ENCODE measurements around the gene SLC12A8.

The SLC12A8 gene

DNA sequence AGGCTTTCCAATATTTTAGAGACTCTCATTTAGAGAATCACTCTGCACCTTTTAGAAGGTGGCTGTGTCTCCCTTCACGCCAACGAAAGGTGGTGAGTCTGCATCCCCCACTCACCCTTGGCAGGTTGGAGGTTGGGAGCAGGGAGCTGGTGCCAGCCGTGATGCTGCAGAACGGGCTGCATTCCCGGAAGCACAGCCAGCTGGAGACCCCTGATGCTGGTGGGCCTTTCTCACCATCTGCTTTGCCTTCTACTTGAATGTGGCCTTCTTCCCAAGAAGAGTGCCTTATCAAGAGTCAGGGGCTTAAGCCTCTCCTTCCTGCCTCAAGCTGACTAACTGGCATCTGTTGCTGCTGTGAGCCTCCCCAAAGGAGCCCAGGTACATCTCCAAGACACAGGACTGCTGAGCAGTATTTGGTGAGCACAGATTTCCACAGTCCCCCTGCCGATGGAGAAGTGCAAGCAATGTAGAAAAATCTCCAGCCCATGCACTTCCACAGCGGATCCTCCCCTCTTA lies 139.1 kb downstream of the SLC12A8 start:
- no peak for DNase-seq (ENCODE audit: low spot score)

DNA sequence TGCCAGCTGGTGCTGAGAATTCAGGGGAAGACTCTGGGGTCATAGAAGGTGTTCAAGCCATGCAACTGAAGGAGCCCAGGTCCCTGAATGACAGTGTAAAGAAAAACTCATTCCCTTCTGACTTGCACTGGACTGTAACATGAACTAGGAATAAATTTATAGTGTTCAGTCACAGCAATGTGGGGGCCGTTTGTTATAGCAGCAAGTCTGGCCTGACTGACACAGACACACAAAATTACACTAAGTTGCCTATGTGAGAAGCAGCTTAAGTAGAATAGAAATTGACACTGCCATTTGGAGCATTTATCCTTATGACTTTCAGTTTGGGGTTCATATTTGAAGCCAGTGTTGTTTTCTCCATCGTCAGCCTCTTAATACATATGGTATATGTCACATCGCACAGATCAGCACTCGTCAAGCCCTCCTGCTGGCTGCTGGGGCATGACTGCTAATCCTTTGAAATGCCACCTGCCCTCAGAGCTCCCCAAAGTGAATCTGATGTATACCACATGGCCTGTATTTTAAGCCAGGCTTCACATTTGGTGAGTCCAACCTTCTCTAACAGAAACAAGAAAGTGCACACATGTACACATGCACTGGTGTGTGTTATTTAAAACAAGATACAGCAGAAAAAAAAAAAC lies 139.7 kb downstream of the SLC12A8 start:
- no peak for DNase-seq (ENCODE audit: low spot score)

DNA sequence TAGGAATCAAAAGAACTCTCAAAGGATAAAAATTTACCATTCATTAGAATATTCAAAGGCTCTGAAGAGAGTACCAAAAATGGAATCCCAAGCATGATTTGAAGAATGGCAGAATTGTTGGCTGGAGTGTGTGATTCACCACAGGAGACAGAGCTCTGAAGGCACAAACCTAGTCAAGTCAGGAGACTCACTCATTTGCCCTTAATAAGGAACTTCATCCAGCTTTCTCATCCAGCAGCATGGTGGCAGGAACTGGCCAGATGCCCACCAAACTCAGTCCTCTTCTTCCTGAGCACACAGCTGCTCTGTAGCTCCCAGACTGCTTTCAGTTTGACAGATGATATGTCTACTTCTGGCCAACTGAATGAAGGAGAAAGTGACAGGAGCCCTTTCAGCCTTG lies 140.2 kb downstream of the SLC12A8 start:
- no peak for DNase-seq (ENCODE audit: low spot score)

DNA sequence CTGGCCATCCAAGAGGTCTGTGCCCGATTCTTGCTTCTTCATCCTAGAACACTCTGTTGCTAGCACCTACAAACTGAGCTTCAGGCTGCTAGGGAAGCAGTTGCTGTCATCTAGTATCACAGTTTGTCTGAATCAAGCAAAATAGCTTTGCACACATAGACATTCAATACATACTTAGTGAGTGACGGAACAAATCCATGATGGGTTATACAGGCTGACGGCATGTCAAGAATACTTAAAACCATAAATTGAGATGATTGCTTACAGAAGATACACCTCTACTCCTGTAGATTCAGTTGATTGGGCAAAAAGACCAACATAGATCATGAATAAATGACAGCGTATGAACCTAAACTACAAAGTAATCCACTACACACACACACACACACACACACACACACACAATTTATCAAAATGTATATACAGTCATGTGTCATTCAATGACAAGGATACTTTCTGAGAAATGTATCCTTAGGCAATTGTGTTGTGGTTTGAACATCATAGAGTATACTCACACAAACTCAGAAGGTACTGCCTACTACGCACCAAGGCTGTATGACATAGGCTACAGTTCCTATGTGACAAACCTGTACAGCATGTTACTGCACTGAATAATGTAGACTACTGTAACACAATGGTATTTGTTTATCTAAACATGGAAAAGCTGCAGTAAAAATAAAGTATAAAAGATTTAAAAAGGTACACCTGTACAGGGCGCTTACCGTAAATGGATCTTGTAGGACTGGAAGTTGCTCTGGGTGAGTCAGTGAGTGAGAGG lies 142.4 kb downstream of the SLC12A8 start:
- no peak for DNase-seq (ENCODE audit: low spot score)

DNA sequence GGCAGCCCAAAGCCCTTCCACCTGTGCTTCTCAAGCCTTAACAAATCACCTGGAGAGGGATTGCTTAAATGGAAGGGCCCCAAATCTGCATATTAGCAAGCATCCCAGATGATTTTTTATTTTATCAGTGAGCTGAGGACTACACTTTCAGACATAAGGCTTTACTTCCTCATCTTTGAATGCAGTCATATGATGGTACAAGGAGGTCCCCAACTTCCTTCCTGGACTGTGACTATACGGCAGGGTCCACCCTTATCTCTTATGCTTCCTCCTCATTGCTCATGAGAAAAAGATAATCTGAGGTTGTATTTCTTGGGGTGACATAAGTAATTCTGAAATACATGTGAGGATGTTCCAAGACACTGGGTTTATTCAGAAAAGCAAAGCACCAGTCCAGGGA lies 143.1 kb downstream of the SLC12A8 start:
- DNase-seq (ENCODE audit: low spot score), result no peak

DNA sequence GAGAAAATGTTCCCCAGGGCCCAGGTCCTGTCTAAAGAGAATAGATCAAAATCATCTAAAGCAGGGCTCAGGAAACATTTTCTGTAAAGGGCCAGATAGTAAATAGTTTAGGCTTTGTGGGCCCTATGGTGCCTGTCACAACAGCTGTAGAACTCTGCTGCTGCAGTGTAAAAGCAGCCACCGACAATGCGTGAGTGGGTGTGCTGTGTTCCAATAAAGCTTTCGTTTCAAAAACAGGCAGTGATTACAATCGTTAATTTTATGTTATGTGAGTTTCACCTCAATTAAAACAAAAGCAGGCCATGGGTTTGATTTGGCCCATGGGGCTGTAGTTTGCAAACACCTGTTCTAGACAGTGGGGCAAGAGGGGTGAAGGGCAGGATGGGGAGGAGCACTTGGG lies 144.3 kb downstream of the SLC12A8 start:
- no peak for DNase-seq (ENCODE audit: low spot score)

DNA sequence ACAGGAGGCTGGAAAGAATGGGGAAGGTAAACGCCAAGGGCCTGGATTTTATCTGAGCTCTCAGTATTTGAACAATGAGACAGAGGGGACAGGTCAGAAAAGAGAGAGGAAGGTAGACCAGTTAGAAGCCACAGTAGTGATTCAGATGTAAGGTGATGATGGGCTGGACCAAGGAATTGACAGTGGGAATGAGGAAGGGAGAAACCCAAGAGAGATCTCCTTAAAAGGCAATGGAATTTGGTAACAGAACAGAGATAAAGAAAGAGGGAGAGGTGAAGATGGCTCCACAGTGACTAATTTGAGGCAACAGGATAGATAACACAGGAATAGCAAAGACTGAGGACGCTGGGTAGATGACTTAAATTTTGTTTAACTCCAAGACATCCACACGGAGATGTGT lies 145.3 kb downstream of the SLC12A8 start:
- DNase-seq (ENCODE audit: low spot score), result no peak

DNA sequence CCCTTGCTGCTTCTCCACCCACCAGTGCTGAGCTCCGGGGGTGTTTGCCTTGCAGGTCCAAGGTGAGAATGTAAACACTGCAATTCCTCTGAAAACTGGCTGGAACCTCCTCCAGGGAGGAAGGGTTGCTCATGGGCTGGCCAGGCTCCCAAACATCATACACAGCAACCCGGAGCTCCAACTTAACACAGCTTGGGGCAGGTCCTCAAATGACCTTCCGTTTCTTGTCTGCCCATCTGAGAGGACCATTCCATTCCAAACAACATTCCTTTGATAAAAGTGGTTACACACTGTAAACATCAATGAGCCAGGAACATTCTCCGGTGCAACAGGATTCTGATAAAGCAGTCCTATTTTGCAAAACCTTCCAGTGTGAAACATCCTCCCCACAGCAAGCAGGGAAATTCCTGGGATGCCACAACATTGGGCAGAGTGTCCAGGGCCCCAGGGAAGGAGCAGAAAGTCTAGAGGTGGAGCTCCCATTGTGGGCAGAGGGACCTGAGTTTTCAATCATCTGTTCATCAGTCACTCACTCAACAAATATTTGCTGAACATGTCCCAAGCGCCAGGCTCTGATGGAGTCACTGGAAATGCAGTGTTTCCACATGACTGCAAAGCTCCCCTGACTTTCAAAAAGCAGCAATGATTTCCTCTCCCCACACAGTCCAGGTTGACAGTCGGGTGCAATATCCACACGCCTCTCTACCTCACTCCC lies 149.5 kb downstream of the SLC12A8 start:
- no peak for DNase-seq (ENCODE audit: low spot score)

DNA sequence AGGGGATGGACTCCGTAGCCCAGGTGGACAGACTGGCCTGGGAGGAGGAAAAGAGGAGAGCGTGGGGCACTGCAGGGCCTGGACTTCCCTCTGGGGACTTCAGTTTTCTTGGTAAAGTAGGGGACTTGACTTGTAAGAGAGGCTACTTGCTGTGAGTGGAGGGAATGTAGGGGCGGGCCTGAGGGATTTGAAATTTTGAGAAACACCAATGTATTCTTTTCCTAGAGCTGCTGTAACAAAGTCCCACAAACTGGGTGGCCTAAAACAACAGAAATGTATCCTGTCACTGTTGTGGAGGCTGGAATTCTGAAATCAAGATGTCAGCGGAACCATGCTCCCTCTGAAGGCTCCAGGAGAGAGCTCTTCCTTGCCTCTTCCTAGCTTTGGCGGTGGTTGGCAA lies 150.9 kb downstream of the SLC12A8 start:
- no peak for DNase-seq (ENCODE audit: low spot score)

DNA sequence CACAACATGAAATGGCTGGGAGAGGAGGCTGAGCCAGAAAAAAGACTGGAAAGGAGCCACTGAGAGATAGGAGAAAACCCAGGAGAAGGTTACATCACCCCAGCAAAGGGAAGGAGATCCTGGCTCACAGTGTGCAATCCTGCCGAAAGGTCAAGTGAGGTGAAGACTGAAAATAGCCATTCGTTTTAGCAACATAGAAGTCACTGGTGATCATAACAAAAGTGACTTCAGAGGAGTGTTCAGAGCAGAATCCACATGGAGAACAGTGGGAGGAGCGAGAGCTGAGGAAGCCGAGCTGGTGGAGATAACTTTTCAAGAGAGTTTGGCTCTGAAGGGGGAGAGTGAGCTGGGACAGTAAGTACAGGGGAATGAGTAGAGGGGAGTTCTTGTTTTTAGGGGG lies 151.4 kb downstream of the SLC12A8 start:
- no peak for DNase-seq (ENCODE audit: low spot score)

DNA sequence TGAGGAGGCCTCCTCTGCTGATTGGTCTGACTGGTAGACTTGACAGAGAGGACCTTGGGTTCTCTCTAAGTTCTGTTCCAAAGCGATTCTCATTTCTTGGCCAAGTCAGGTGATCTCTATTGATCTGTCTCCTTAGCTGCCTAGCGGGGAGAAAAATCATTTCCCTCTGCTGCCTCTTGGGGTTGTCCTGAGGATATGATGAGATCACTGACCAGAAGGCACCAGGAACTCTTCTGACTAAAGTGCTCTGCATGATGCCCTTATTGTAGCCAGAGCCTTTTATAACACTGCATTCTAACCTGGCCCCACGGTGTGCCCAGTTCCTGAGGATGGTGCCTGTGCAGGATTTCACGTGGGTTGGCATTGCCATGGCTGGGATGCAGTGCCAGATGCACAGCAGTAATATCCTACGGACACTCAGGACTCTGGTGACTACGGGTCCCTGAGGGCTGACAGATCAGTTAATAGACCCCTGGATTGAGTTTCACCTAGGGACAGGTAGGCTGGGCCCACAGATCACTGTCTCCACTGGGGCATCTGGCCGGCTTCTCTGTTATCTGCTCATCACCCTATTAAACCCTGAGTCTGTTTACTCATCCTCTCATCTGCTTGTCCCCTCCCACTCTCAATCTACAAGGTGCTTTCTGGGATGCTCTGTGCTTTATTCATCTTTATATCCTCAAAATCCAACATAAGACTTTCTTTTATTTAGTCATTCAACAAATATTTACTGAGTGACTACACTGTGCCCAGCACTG lies 152.9 kb downstream of the SLC12A8 start:
- no peak for DNase-seq (ENCODE audit: low spot score)

DNA sequence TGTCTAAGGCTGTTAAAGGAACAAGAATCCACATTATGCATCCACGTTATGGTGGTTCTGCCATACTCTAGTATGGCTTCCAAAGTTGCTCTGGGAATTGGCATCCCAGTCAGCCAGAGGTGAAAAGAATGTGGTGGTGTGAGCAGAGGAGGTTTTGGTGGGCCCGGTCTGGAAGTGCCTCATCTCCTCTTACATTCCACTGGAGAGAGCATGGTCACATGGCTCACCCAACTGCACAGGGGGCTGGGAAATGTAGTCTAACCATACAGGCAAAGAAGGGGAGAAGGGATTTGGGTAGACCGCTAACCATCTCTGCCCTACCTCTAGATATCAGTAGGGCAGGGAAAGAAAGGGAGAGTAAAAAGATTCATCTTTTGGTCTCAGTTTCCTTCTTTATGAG lies 153.6 kb downstream of the SLC12A8 start:
- no peak for DNase-seq (ENCODE audit: low spot score)

DNA sequence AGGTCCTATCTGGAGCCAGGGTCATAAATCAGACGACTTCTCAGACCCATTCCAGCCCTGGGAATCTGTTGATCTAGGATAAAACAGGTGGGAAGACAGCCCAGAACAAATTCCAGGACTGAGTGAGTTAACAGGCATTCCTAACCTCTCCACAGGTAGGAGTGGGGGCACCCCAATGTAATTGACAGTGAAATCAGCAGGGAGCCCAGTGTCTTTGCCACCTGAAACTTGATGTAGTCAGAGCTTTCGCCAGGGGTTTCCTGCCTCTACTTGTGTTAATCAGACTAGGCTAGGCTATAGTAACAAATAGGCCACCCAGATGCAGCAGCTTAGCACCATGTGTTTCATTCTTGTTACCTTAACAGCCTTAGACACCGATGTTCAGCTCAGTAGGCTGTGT lies 154.0 kb downstream of the SLC12A8 start:
- no peak for DNase-seq (ENCODE audit: low spot score)

DNA sequence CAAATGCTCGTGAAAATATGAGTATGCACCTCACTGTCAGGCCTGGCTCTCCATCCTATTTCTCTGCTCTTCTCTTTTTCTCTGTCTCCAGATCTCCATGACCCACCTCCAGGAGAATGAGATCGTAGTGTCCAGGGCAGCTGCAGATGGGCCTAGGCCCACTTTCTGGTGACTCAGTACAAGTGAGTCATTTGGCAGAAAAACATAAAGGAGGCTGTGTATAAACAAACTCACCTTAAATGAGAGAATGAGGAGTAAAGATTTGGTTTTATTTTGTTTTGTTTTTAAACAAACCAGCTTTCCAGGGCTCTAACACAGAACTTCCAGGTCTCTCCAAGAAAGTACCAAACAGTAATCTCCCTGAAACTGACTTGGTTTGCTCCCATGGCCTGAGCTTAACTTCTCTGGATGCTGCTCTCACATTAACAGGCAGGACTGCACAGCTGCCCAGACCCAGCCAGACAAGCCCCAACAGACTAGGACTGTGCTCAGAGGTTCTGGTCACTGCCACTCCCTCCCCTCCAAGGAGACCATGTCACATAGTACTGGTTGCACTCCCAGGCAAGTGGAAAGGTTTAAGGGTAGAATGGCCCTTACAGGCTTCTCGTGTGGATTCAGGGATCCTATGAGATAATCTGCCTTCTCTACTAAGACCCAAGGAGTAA lies 155.2 kb downstream of the SLC12A8 start:
- no peak for DNase-seq (ENCODE audit: low spot score)

DNA sequence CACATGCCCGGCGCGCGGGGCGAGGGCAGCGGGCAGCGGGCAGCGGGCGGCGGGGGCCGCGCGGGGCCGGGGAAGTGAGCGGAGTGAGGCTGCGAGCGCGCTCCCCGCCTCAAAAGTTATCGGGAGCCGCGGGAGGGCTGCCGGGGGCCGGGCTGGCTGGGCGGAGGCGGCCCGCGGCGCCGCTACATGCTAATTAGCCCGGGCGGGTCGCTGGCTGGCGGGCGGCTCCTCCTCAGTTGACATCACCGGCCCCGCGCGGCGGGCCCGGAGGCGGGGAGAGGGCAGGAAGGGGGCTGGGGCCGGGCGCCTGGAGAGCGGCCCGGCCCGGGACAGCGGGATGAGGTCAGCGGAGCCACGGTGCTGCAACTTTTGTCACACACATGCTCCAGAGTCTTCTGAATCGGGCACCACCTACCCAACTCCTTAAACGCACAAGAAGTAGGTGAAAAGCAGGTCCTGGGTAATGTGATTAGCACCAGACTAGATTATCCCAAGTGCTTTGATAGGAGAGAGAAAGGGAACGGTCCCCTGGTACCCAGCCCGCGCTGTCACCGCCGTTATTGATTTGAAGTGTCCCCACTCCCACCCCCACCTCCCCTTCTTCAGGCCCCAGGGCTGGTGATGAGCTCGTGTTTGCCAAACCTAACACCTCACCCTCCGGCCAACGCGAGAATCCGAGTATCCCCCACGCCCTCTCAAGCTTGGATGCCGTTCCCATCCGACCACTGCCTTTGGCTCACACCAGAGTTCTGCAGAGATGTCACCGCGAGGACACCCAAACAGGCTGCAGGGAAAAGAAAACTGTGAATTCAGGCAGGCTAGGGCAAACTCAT lies 156.4 kb downstream of the SLC12A8 start, which contains the start of gene HEG1:
TSS of gene HEG1 (minus strand) at position 85 of the 833 bp plus-strand sequence. CDS start 107 bp downstream, outside the sequence.
- DNase-seq (ENCODE audit: low spot score), result peak; percentile 88

DNA sequence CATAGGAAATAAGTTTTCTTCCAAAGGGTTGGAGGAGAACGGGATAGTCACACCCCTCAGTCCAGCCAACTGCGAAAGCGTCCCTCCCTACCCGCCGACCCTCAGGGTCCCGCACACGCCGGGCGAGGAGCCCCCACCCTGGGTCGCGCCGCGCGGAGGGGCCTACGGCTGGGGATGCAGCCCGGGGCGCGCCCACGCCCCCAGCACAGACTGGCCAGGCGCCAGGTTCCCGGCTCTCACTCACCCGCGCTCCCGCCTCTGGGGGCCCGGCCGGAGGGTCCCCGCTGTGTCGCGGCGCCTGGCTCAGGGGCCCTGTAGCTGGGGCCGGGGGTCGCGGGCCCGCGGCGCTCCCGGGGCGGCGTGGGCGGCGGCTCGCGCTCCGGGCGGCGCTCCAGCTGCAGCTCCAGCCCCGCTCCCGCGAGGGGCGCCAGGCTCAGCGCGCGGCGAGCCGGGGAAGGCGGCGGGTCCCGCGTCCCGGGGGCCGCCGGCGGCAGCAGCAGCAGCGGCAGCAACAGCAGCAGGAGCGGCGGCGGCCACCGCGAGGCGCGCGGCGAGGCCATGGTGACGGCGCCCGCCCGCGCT lies 157.1 kb downstream of the SLC12A8 start:
- DNase-seq (ENCODE audit: low spot score), result peak; percentile 86

DNA sequence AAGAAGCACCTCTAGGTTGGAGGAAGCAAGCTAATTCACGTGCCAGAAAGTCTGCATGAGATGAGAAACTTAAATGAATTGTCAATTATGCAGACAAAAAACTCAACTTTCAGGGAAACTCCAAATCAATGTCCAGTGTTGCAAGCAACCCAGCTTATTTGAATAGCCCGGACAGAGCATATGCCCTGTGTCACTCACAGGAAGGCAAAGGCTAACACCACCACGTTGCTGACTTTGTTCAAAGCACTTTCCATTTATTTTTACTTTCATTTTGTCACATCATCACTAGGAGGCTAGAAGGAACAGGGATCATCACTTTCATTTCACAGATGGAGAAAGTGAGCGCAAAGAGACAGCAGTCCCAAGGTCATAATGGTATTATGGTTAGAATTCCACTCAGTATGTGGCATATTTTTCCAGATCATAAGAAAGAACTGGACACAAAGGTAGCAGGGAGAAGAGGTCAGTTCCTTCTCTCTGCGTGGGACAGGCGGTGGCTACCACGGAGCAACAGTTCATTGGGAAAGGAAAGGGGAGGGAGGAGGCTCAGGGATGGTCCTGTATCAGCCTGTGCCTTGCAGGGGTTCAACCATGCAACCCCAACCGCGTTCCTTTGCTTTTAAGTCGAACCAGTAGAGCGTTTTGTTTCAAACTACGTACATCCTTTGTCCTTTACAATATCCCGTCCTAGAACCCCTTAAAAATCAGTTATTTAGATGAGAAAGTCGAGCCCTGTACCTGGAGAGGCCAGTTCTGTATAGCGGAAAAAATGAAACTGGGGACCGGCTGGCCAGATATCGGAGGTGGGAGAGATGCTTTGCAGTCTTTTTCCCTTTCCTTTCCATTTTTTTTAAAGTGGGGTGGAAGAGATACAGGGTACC lies 157.9 kb downstream of the SLC12A8 start:
- DNase-seq (ENCODE audit: low spot score), result no peak

DNA sequence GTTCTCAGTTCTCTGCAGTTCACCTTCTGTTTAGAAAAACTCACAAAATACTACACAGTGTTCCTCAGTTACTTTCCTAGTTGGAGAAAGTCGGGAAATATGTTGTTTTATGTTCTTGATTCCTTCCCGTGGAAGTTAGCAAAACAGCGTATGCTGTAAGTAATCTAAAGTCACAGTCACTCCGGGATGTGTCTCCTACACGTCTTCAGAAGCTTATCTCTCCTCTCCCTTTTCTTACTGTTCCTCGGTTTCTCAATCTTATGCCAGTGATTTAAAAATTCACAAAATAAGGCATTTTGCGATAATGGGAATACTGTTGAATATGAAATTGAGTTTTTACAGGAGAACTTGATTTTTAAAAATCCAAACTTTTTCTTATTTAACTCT lies 158.5 kb downstream of the SLC12A8 start:
- no peak for DNase-seq (ENCODE audit: low spot score)

DNA sequence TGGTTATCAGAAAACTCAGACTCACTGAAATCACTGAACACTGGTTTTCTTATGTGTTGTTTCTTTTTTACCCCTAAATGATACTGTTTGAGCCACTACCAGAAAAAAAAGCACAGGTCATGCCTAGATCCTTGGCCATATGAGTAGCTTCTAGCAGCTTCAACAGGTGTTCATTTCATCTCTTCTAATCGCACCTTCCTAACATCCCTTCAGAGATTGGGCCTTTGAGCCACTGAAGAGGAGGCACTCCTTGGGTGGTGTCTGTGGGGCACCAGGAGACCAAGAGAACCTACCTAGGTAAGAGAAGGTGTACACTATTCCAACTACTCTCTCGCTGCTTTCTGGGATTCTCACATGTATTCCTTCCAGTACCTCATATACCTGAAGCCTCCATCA lies 159.2 kb downstream of the SLC12A8 start:
- DNase-seq (ENCODE audit: low spot score), result no peak
